Loucy (cell line): Measurements from ENCODE around the gene GDPD3.

Experiments
- H2AFZ ChIP-seq: fragments of 200-600 bp; sonication (generic); 2 replicates; pipeline ENCODE4 v1.6.0; 2016; ENCODE audit warnings: antibody characterized with exemption, mild to moderate bottlenecking, low read length, moderate library complexity
- H3F3A ChIP-seq: fragments of 200-600 bp; 2 replicates; pipeline ENCODE4 v1.6.0; 2016; ENCODE audit warnings: antibody characterized with exemption, low read depth, mild to moderate bottlenecking
- H3K27me3 ChIP-seq: fragments of 200-600 bp; sonication (generic); 2 replicates; pipeline ENCODE4 v1.6.1; 2014; ENCODE audit warnings: low read length, mild to moderate bottlenecking; ENCODE audit not compliant: insufficient read depth, poor library complexity, severe bottlenecking
- H3K36me3 ChIP-seq: fragments of 200-600 bp; sonication (generic); 2 replicates; pipeline ENCODE4 v1.6.1; 2016; ENCODE audit warnings: low read length; ENCODE audit not compliant: insufficient read depth
- H3K4me1 ChIP-seq: fragments of 200-600 bp; sonication (generic); 2 replicates; pipeline ENCODE4 v1.5.1; 2014; ENCODE audit warnings: low read length, mild to moderate bottlenecking; ENCODE audit not compliant: insufficient read depth, poor library complexity, severe bottlenecking
- H3K4me2 ChIP-seq: fragments of 200-600 bp; sonication (generic); 2 replicates; pipeline ENCODE4 v1.6.0; 2014; ENCODE audit warnings: antibody characterized with exemption, low read length, low read depth, mild to moderate bottlenecking; ENCODE audit not compliant: poor library complexity, severe bottlenecking
- H3K4me3 ChIP-seq: fragments of 200-600 bp; sonication (generic); 2 replicates; pipeline ENCODE4 v1.5.1; 2014; ENCODE audit warnings: low read length, mild to moderate bottlenecking, mixed read lengths; ENCODE audit not compliant: poor library complexity, severe bottlenecking
- H3K79me2 ChIP-seq: fragments of 200-600 bp; sonication (generic); 2 replicates; pipeline ENCODE4 v1.6.1; 2014; ENCODE audit warnings: low read length; ENCODE audit not compliant: insufficient read depth
- H3K9ac ChIP-seq: fragments of 200-600 bp; sonication (generic); 2 replicates; pipeline ENCODE4 v1.6.0; 2014; ENCODE audit warnings: mild to moderate bottlenecking, low read depth, low read length, moderate library complexity; ENCODE audit not compliant: poor library complexity, severe bottlenecking
- H3K9me2 ChIP-seq: fragments of 200-600 bp; sonication (generic); replicated peaks from 2 replicates; pipeline ENCODE4 v1.6.1; 2016; ENCODE audit warnings: low read depth, low read length, mixed read lengths
- H3K9me3 ChIP-seq: fragments of 200-600 bp; sonication (generic); 2 replicates; pipeline ENCODE4 v1.6.1; 2014; ENCODE audit warnings: mild to moderate bottlenecking, antibody characterized with exemption, low read length, low read depth; ENCODE audit not compliant: insufficient read depth
- H4K20me1 ChIP-seq: fragments of 200-600 bp; sonication (generic); 2 replicates; pipeline ENCODE4 v1.6.0; 2014; ENCODE audit warnings: antibody characterized with exemption, low read length, mild to moderate bottlenecking; ENCODE audit not compliant: insufficient read depth, poor library complexity, severe bottlenecking
- CTCF ChIP-seq: fragments of 200-600 bp; sonication (generic); conservative IDR thresholded peaks from 2 replicates; pipeline ENCODE4 v1.5.1; 2014; ENCODE audit warnings: mild to moderate bottlenecking, antibody characterized with exemption, low read length
- EZH2phosphoT487 ChIP-seq: fragments of 200-600 bp; IDR thresholded peaks from 2 replicates; pipeline ENCODE4 v1.6.1; 2018; ENCODE audit warnings: antibody characterized with exemption, mild to moderate bottlenecking, moderate library complexity, borderline replicate concordance

The GDPD3 gene

GRCh38 chr16:30121741-30122571 is 8.6 kb upstream of the GDPD3 start:
- no peaks in the 10 kb centered on the region for H3K9me3 ChIP-seq
- peak overlapping the region; percentile 85; the same call in 1 of the 2 replicates for H2AFZ ChIP-seq
- H3K4me1 ChIP-seq, result peaks cover 19% of the 10 kb centered on the region
- no peaks in the 10 kb centered on the region for H3K36me3 ChIP-seq
- peak overlapping the region; percentile 92 for H3K9ac ChIP-seq
- H3K79me2 ChIP-seq, result peaks cover 18% of the 10 kb centered on the region
- TF ChIP-seq CTCF (no peak), EZH2phosphoT487 (no peak)
- no peaks in the 10 kb centered on the region for H4K20me1 ChIP-seq
- H3K9me2 ChIP-seq, result no peaks in the 10 kb centered on the region
- no peaks in the 10 kb centered on the region for H3F3A ChIP-seq
- peak overlapping the region; percentile 93 for H3K4me2 ChIP-seq
- H3K27me3 ChIP-seq, result no peaks in the 10 kb centered on the region
- H3K4me3 ChIP-seq, result peak overlapping the region; percentile 84

GRCh38 chr16:30120340-30121105 is 7.2 kb upstream of the GDPD3 start:
- Histone ChIP-seq H3K9me3 (no peaks in the 10 kb centered on the region), H3K4me3 (no peak overlapping the region), H3K27me3 (no peaks in the 10 kb centered on the region), H3K9ac (no peak overlapping the region), H3K36me3 (no peaks in the 10 kb centered on the region), H3K79me2 (peaks cover 18% of the 10 kb centered on the region), H3F3A (no peaks in the 10 kb centered on the region), H4K20me1 (no peaks in the 10 kb centered on the region), H3K4me1 (peaks cover 19% of the 10 kb centered on the region), H2AFZ (no peak overlapping the region), H3K9me2 (no peaks in the 10 kb centered on the region), H3K4me2 (no peak overlapping the region)
- TF ChIP-seq EZH2phosphoT487 (no peak), CTCF (no peak)

- Histone ChIP-seq H3K9ac (no peak overlapping the region), H2AFZ (no peak overlapping the region), H3K36me3 (no peaks in the 10 kb centered on the region), H3K9me3 (no peaks in the 10 kb centered on the region), H3K27me3 (no peaks in the 10 kb centered on the region), H3K4me3 (no peak overlapping the region), H3F3A (no peaks in the 10 kb centered on the region), H3K4me2 (no peak overlapping the region), H3K79me2 (peaks cover 18% of the 10 kb centered on the region), H4K20me1 (no peaks in the 10 kb centered on the region), H3K9me2 (no peaks in the 10 kb centered on the region), H3K4me1 (peaks cover 19% of the 10 kb centered on the region)
- TF ChIP-seq CTCF, result no peak
- no peak for TF ChIP-seq EZH2phosphoT487
Observed at GRCh38 chr16:30119428-30119827, 6.1 kb upstream of the GDPD3 start.
